ENCODE measurements around the gene DNAH9. TPM values are rescaled to one million over a fixed set of nuclear protein-coding genes. Genes with fewer than 3 reads are reported as not detected.

The DNAH9 gene
- total and polyA plus RNA-seq, 2 of the 8 experiments (the other 6 are each of a cell fraction or from before 2014, with no cell fraction given), result 0.21 to 0.86 TPM

DNA sequence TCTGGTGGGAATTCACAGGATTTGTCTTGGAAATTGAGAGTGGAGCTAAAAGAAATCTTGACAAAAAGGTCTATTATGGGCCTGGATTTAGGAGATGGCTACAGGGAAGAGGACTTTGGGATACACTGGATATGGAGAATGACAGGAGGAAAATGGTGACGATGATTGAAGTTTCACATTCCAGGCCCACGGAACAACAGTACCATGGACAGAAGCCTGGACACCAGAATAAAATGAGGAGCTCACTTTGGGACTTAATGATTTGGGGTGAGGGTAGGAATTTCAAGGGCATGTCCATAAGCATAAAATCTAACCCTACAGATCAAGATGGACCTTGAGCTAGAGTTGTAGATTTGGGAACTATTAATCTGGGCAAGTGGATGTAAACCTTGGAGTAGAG, 47.8 kb upstream of the DNAH9 start:
- Histone ChIP-seq H3K4ac (replicated peaks; ENCODE audit: insufficient read length, low read depth, low read length) (no peak overlapping the region), H3K56ac (replicated peaks; ENCODE audit: insufficient read length, low read depth, low read length) (no peak overlapping the region), H3K36me3 (ENCODE audit: control insufficient read depth in 2 of 4, insufficient read depth in 4 of 4, low read length in 3 of 4) (no peaks in the 10 kb centered on the region), H2BK12ac (ENCODE audit: low read depth, low read length) (no peak overlapping the region), H3K79me1 (ENCODE audit: low read depth, low read length) (no peaks in the 10 kb centered on the region), H3K4me1 (replicated peaks in 1 of 4; ENCODE audit: control insufficient read depth in 3 of 4, insufficient read depth in 4 of 4, low read length in 3 of 4) (no peaks in the 10 kb centered on the region), H3K23ac (ENCODE audit: insufficient read length) (no peak overlapping the region), H4K8ac (ENCODE audit: extremely low read depth, insufficient read depth, low read length) (no peak overlapping the region), H2BK5ac (ENCODE audit: low read depth, low read length) (no peak overlapping the region), H3K4me2 (ENCODE audit: insufficient read depth in 1 of 2, low read depth in 2 of 2, low read length in 2 of 2) (no peak overlapping the region), H3K9me3 (ENCODE audit: insufficient read depth in 2 of 2, low read depth in 1 of 2, low read length in 1 of 2) (no peaks in the 10 kb centered on the region), H2AFZ (ENCODE audit: low read length) (no peak overlapping the region), H4K20me1 (replicated peaks in 1 of 2; ENCODE audit: control insufficient read depth in 1 of 2, insufficient read depth in 2 of 2, low read length in 2 of 2) (no peaks in the 10 kb centered on the region), H3K14ac (ENCODE audit: insufficient read length) (no peak overlapping the region), H3K27me3 (replicated peaks in 1 of 4; ENCODE audit: control insufficient read depth in 3 of 4, extremely low read depth in 1 of 4, insufficient read depth in 3 of 4, low read length in 3 of 4) (no peaks in the 10 kb centered on the region), H3K27ac (ENCODE audit: low read depth, low read length) (no peak overlapping the region), H4K5ac (ENCODE audit: insufficient read length, low read depth, low read length) (no peak overlapping the region), H3K79me2 (ENCODE audit: control insufficient read depth in 1 of 2, insufficient read depth in 2 of 2, low read length in 2 of 2) (no peaks in the 10 kb centered on the region), H2BK120ac (replicated peaks; ENCODE audit: low read depth, low read length) (no peak overlapping the region), H2BK15ac (ENCODE audit: low read length) (no peak overlapping the region), H2BK20ac (ENCODE audit: low read length) (no peak overlapping the region), H3K18ac (ENCODE audit: extremely low read depth, low read length) (no peak overlapping the region), H3K4me3 (ENCODE audit: extremely low read depth in 1 of 4, insufficient read depth in 2 of 4, low read depth in 3 of 4, low read length in 4 of 4) (no peak overlapping the region), H3K9ac (replicated peaks in 1 of 4; ENCODE audit: extremely low read depth in 1 of 4, low read depth in 3 of 4, low read length in 3 of 4) (no peak overlapping the region), H4K91ac (replicated peaks; ENCODE audit: insufficient read length, low read length) (no peak overlapping the region), H2AK5ac (ENCODE audit: low read depth, low read length) (no peak overlapping the region), H3K23me2 (ENCODE audit: low read depth, low read length) (no peaks in the 10 kb centered on the region; the same call in 1 of the 2 replicates)
- WGBS, 2 experiments (ENCODE audit: extremely low coverage in 1 of 2, insufficient coverage in 1 of 2, insufficient read length in 1 of 2, insufficient replicate concordance in 2 of 2, low coverage in 1 of 2, low lambda C conversion rate in 2 of 2, missing lambda C conversion rate in 1 of 2), result 91% methylated on average over 2 of the region's 2 CpGs; no CpG with 5 or more reads in 1 of the 2 experiments
- DNase-seq (ENCODE audit: low read depth in 1 of 2, low spot score in 2 of 2), result no peak
- FAIRE-seq, result no peak
- CTCF ChIA-PET (ENCODE audit: partially characterized antibody), result interaction anchor here (0.6 to 1.1 kb wide), 2 partner anchors 15 to 95 kb away, joined by 3 read pairs; no protein-coding TSS in a partner anchor
- POLR2A ChIA-PET (ENCODE audit: partially characterized antibody), result no interaction called here
- TF ChIP-seq SIRT6 (IDR thresholded peaks at IDR 0.05; ENCODE audit: low read length) (no peak), CTBP2 (IDR thresholded peaks at IDR 0.05; ENCODE audit: borderline replicate concordance, insufficient read depth, insufficient read length, low read length) (no peak), JUN (IDR thresholded peaks at IDR 0.05; ENCODE audit: low read depth, low read length) (no peak), CTCF (IDR thresholded peaks at IDR 0.05; ENCODE audit: control extremely low read depth in 1 of 3, insufficient read depth in 1 of 3, low read depth in 1 of 3, low read length in 3 of 3) (no peak), NRF1 (IDR thresholded peaks at IDR 0.05; ENCODE audit: low read depth, low read length) (no peak), ASH2L (IDR thresholded peaks at IDR 0.05; ENCODE audit: low read length) (no peak), SP1 (IDR thresholded peaks at IDR 0.05; ENCODE audit: low read depth, low read length) (no peak), EP300 (IDR thresholded peaks at IDR 0.05; ENCODE audit: borderline replicate concordance in 1 of 2, low read depth in 2 of 2, low read length in 2 of 2) (no peak), CREB1 (IDR thresholded peaks at IDR 0.05) (no peak)
- TF ChIP-seq, protein P1, sequence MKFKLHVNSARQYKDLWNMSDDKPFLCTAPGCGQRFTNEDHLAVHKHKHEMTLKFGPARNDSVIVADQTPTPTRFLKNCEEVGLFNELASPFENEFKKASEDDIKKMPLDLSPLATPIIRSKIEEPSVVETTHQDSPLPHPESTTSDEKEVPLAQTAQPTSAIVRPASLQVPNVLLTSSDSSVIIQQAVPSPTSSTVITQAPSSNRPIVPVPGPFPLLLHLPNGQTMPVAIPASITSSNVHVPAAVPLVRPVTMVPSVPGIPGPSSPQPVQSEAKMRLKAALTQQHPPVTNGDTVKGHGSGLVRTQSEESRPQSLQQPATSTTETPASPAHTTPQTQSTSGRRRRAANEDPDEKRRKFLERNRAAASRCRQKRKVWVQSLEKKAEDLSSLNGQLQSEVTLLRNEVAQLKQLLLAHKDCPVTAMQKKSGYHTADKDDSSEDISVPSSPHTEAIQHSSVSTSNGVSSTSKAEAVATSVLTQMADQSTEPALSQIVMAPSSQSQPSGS (IDR thresholded peaks at IDR 0.05; ENCODE audit: low read length), result no peak

Measured in H1 (cell line).